GM18526 (cell line): ENCODE measurements around the gene COL27A1.

Experiments used
- POLR2A ChIP-seq: IDR thresholded peaks from 3 replicates; pipeline ENCODE4 v1.6.1; 2011; ENCODE audit not compliant: insufficient read length; ENCODE audit errors: extremely low read depth

COL27A1 gene

GRCh38 chr9:114330636-114331035, 175.3 kb downstream of the COL27A1 start:
- no peak for TF ChIP-seq POLR2A

- no peak for TF ChIP-seq POLR2A
These were observed 179.2 kb downstream of the COL27A1 start for GRCh38 chr9:114334490-114334889.

DNA sequence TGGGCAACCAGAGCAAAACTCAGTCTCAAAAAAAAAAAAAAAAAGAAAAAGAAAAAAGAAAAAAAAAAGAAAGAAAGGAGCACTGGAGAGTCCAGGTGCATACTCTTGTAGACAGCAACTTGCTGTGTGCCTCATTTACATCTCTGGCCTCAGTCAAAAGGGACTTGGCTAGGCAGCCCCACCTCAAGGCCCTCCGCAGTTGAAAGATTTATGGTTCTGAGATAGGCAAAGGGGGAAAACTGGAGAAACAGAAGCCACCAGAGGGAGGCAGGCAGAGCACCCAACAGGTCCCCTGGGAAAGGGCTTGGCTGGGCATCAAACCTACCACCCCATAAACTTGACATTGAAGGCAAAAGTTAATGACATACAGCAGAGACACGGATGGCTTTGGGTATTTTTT, 180.4 kb downstream of the COL27A1 start:
- TF ChIP-seq POLR2A, result no peak

- TF ChIP-seq POLR2A, result no peak
These were observed 180.8 kb downstream of the COL27A1 start for GRCh38 chr9:114336157-114336556.

- no peak for TF ChIP-seq POLR2A
These were observed 181.5 kb downstream of the COL27A1 start for GRCh38 chr9:114336699-114337395.

- no peak for TF ChIP-seq POLR2A
These were observed 182.8 kb downstream of the COL27A1 start for GRCh38 chr9:114338187-114338586.

DNA sequence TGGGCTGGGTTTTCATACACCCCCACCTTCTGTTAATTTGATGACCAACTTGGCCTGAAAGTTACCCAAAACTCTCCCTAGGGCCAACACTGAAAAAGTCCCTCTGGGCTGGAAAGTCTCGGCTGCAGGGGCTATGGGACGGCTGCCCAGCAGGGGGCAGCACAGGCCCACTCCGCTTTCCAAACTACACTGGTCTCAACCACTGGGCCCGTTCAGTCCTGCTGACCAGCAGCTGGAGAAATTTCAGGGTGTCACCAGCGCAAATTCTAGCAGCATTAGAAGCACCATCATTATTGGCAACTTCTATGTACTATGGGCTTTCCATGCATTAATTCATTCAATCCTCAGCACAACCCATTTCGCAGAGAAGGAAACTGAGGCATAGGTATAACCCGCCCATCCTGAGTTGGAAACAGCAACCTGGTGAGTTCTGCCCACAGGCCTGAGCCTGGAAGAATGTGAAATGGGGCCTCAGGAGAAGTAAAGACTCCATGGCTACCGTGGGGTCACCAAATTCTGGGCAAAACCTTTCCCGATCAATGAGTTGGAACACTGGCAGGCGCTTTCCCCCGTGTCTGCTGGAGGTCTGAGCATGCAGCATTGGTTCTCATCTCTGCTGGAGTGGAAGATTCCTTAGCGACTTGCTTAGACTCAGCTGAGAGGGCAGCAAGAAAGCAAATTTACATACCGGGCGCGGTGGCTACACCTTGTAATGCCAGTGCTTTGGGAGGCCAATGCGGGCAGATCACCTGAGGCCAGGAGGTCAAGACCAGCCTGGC, 184.0 kb downstream of the COL27A1 start:
- TF ChIP-seq POLR2A, result no peak

- TF ChIP-seq POLR2A, result no peak
These were observed 186.0 kb downstream of the COL27A1 start for GRCh38 chr9:114341152-114341830.

DNA sequence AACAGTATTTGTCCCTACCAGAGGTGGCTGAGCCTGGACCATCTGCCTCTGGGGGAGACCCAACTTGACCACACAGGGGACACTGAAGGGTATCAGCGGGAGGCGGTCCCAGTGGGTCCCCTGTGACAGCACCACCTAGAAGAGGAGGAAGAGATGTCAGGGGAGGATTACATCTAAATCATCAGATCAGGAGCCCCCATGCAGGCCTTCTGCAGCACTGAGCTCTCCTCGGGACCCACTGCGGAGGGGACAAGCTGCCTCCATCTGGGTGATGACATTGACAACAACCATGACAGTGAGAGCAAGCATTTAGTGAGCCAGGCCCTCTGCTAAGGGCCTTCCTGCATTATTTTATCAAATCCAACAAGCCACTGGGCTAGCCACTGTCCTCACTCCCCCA, 186.7 kb downstream of the COL27A1 start:
- TF ChIP-seq POLR2A, result no peak

- no peak for TF ChIP-seq POLR2A
These were observed 187.6 kb downstream of the COL27A1 start for GRCh38 chr9:114342755-114343440.

- no peak for TF ChIP-seq POLR2A
These were observed 188.3 kb downstream of the COL27A1 start for GRCh38 chr9:114343471-114344187.

- TF ChIP-seq POLR2A, result no peak
These were observed 188.8 kb downstream of the COL27A1 start for GRCh38 chr9:114344188-114344566.

DNA sequence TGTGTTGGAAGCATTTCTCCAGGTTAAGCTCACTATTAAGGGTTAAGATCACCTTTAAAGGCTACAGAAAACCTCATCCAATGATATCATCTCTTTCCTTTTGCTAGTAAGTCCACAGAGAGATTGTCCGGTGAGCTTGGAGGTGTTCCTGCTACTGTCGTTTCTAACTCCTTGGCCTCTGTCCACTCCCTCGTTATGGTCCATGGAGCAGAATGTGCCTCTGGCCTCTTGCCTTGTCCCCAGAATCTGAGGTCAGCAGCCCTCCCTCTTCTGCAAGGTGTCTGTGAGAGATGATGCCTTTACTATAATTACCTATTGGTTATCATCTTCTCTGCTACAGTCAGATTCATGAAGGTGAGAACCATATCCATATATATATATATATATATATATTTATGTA, 189.4 kb downstream of the COL27A1 start:
- no peak for TF ChIP-seq POLR2A

- TF ChIP-seq POLR2A, result no peak
These were observed 190.2 kb downstream of the COL27A1 start for GRCh38 chr9:114345493-114346065.
